Naive thymus-derived CD8-positive, alpha-beta T cell (primary cell): ENCODE data around the gene HCFC2. TPM values are rescaled to one million over a fixed set of nuclear protein-coding genes. Genes with fewer than 3 reads are reported as not detected.
"Not testable (repeated sequence)": the region's sequence is repeated elsewhere in the genome, so short reads cannot be mapped to it uniquely, and the experiment has no call there.

Source experiments
- ATAC-seq, 2 donors: fragments of 150-1000 bp; cut with Tn5 transposase in 1 of 2; sonication (Bioruptor Pico), chemical (Tn5 transposase) in 1 of 2; 1 replicate in 1 of 2; 2 replicates in 1 of 2; pipeline ENCODE4 v1.10.0; 2021; ENCODE audit warnings: mild to moderate bottlenecking in 2 of 2, moderate library complexity in 2 of 2
- POLR2A ChIA-PET: fragments of 350-600 bp; sonication (Branson Sonifier 250); formaldehyde crosslinking; loops from one replicate; lab custom pipeline; 2021; ENCODE audit warnings: antibody characterized with exemption; lab: Charles Lee
- DNase-seq, 10 donors: peaks; one replicate each; pipeline versions ENCODE4 v3.0.0 to v3.0.0-alpha.2; 2020 to 2022
- H3K27ac Mint-ChIP-seq, 10 donors: one replicate each; pipeline ENCODE4 v1.8.0; 2020 to 2022; ENCODE audit warnings: mild to moderate bottlenecking in 10 of 10, mixed read lengths in 10 of 10, moderate library complexity in 4 of 10, inconsistent platforms in 1 of 10
- H3K27me3 Mint-ChIP-seq, 5 donors: one replicate each; pipeline ENCODE4 v1.8.0; 2021 to 2022; ENCODE audit warnings: mixed read lengths in 5 of 5
- H3K36me3 Mint-ChIP-seq, 3 donors: one replicate each; pipeline ENCODE4 v1.8.0; 2020 to 2022; ENCODE audit warnings: mixed read lengths in 3 of 3, mild to moderate bottlenecking in 2 of 3, inconsistent platforms in 1 of 3
- H3K4me1 Mint-ChIP-seq, 4 donors: one replicate each; pipeline ENCODE4 v1.8.0; 2021 to 2022; ENCODE audit warnings: mixed read lengths in 4 of 4
- H3K4me3 Mint-ChIP-seq, 10 donors: one replicate each; pipeline ENCODE4 v1.8.0; 2020 to 2022; ENCODE audit warnings: mild to moderate bottlenecking in 10 of 10, mixed read lengths in 10 of 10, moderate library complexity in 6 of 10, inconsistent platforms in 1 of 10
- H3K9me3 Mint-ChIP-seq, 9 donors: one replicate each; pipeline ENCODE4 v1.8.0; 2020 to 2022; ENCODE audit warnings: mixed read lengths in 9 of 9, mild to moderate bottlenecking in 3 of 9, inconsistent platforms in 1 of 9, moderate library complexity in 1 of 9
- polyA plus RNA-seq, 3 donors: library from polyadenylated mRNA; unstranded; fragments of 300-500 nt; fragmentation: Illumina TruSeq; gene quantifications; one replicate each; pipeline ENCODE4 v1.2.3, GENCODE V29; 2021
- total RNA-seq, 8 experiments: library from RNA in 2 of 8; stranded (reverse) in 2 of 8; gene quantifications; one replicate each; pipeline ENCODE4 v1.2.3 and lab custom pipeline; 2021 to 2026

HCFC2 gene
- 10 to 100 TPM; 14.9 to 17.1 TPM for total RNA-seq
- 1 to 10 TPM; 4.1 to 6.9 (median 6.3) TPM for polyA plus RNA-seq
- 16.7 to 40.1 (median 23.0) reads per million in 6 experiments for total RNA-seq (lab: John Stamatoyannopoulos, UW)

- Mint-ChIP-seq H3K4me3 (peak within 1 kb of the TSS; percentile 90 to 97 (median 94)), H3K36me3 (peaks cover 0 to 23% (median 0%) of the 10 kb centered on the region in 3 donors), H3K4me1 (peaks cover 10 to 24% (median 18%) of the 10 kb centered on the region in 4 donors), H3K27ac (peak within 1 kb of the TSS; percentile 74 to 97 (median 93)), H3K27me3 (peaks cover 0 to 12% (median 8%) of the 10 kb centered on the region in 5 donors), H3K9me3 (no peaks in the 10 kb centered on the region)
- POLR2A ChIA-PET: interaction anchor here (0.6 to 2.2 kb wide), 14 partner anchors 13 to 1320 kb away, joined by 3 to 27 read pairs (median 3); partner anchors contain the start of genes HSP90B1, NFYB and TDG
- peak; percentile 76 to 91 (median 82) for DNase-seq
- ATAC-seq: peak; percentile 93
Measured at GRCh38 chr12:104064031-104064841, at the start of gene HCFC2. TSS of gene HCFC2 (plus strand) at chr12:104064531. CDS start at chr12:104064561, 30 bp downstream.

- not testable (repeated sequence) for ATAC-seq
- H3K27me3 Mint-ChIP-seq: peaks cover 12 to 44% (median 21%) of the 10 kb centered on the region in 5 donors
Measured at GRCh38 chr12:104021862-104022261, 42.5 kb upstream of the HCFC2 start.

GRCh38 chr12:104022786-104023185, 41.5 kb upstream of the HCFC2 start:
- peaks cover 14 to 44% (median 21%) of the 10 kb centered on the region in 5 donors for H3K27me3 Mint-ChIP-seq
- H3K36me3 Mint-ChIP-seq: peaks cover 0 to 6% (median 4%) of the 10 kb centered on the region in 3 donors
- H3K9me3 Mint-ChIP-seq: peaks cover 0 to 11% (median 0%) of the 10 kb centered on the region in 9 donors
- no peak for ATAC-seq
- peaks cover 0 to 2% (median 0%) of the 10 kb centered on the region in 4 donors for H3K4me1 Mint-ChIP-seq
- H3K27ac Mint-ChIP-seq: no peak overlapping the region
- DNase-seq: no peak
- POLR2A ChIA-PET: no interaction called here
- no peak overlapping the region for H3K4me3 Mint-ChIP-seq

More at GRCh38 chr12:104021862-104022261, 42.5 kb upstream of the HCFC2 start:
- H3K4me1 Mint-ChIP-seq, DNase-seq, POLR2A ChIA-PET, H3K4me3 Mint-ChIP-seq, H3K27ac Mint-ChIP-seq, H3K36me3 Mint-ChIP-seq: not testable (repeated sequence)
- peaks cover 0 to 11% (median 0%) of the 10 kb centered on the region in 9 donors for H3K9me3 Mint-ChIP-seq

- peaks cover 0 to 11% (median 0%) of the 10 kb centered on the region in 9 donors for H3K9me3 Mint-ChIP-seq
- no peak overlapping the region for H3K27ac Mint-ChIP-seq
- H3K27me3 Mint-ChIP-seq: peaks cover 14 to 44% (median 21%) of the 10 kb centered on the region in 5 donors
- peaks cover 0 to 2% (median 0%) of the 10 kb centered on the region in 4 donors for H3K4me1 Mint-ChIP-seq
- peaks cover 0 to 6% (median 4%) of the 10 kb centered on the region in 3 donors for H3K36me3 Mint-ChIP-seq
- ATAC-seq (no peak), DNase-seq (no peak)
- H3K4me3 Mint-ChIP-seq: no peak overlapping the region
- POLR2A ChIA-PET: no interaction called here
Measured at GRCh38 chr12:104023710-104024109, 40.6 kb upstream of the HCFC2 start.

- Mint-ChIP-seq H3K4me1 (peaks cover 0 to 2% (median 0%) of the 10 kb centered on the region in 4 donors), H3K36me3 (peaks cover 0 to 6% (median 4%) of the 10 kb centered on the region in 3 donors), H3K27me3 (peaks cover 13 to 39% (median 19%) of the 10 kb centered on the region in 5 donors), H3K27ac (no peak overlapping the region), H3K9me3 (peaks cover 0 to 11% (median 0%) of the 10 kb centered on the region in 9 donors), H3K4me3 (no peak overlapping the region)
- ATAC-seq: no peak
- POLR2A ChIA-PET: no interaction called here
- no peak for DNase-seq
Measured at GRCh38 chr12:104024348-104024747, 40.0 kb upstream of the HCFC2 start.

GRCh38 chr12:104025771-104026170, 38.6 kb upstream of the HCFC2 start:
- Mint-ChIP-seq H3K4me1 (peaks cover 0 to 2% (median 0%) of the 10 kb centered on the region in 4 donors), H3K27me3 (peaks cover 8 to 25% (median 12%) of the 10 kb centered on the region in 5 donors), H3K4me3 (no peak overlapping the region), H3K36me3 (peaks cover 0 to 4% (median 0%) of the 10 kb centered on the region in 3 donors), H3K9me3 (peaks cover 0 to 11% (median 0%) of the 10 kb centered on the region in 9 donors), H3K27ac (no peak overlapping the region)
- ATAC-seq (no peak), DNase-seq (no peak)
- POLR2A ChIA-PET: no interaction called here

- Mint-ChIP-seq H3K4me1 (no peaks in the 10 kb centered on the region), H3K4me3 (no peak overlapping the region), H3K27ac (no peak overlapping the region), H3K27me3 (peaks cover 7 to 13% (median 8%) of the 10 kb centered on the region in 5 donors), H3K9me3 (peaks cover 0 to 11% (median 0%) of the 10 kb centered on the region in 9 donors), H3K36me3 (peaks cover 0 to 4% (median 0%) of the 10 kb centered on the region in 3 donors)
- POLR2A ChIA-PET: interaction anchor here (0.6 kb wide), 1 partner anchor 37 kb away, joined by 3 read pairs; no protein-coding TSS in a partner anchor
- no peak for ATAC-seq
- DNase-seq: no peak
Measured at GRCh38 chr12:104026841-104027599, 37.3 kb upstream of the HCFC2 start.

GRCh38 chr12:104030596-104030995, 33.7 kb upstream of the HCFC2 start:
- ATAC-seq: peak; percentile 54 to 64
- H3K4me1 Mint-ChIP-seq, POLR2A ChIA-PET, H3K36me3 Mint-ChIP-seq, H3K27ac Mint-ChIP-seq, H3K9me3 Mint-ChIP-seq, H3K4me3 Mint-ChIP-seq, DNase-seq: not testable (repeated sequence)
- H3K27me3 Mint-ChIP-seq: peaks cover 0 to 14% (median 10%) of the 10 kb centered on the region in 5 donors

GRCh38 chr12:104036143-104036542, 28.2 kb upstream of the HCFC2 start:
- H3K4me3 Mint-ChIP-seq, DNase-seq, H3K36me3 Mint-ChIP-seq, H3K9me3 Mint-ChIP-seq, ATAC-seq, H3K27ac Mint-ChIP-seq, H3K4me1 Mint-ChIP-seq, POLR2A ChIA-PET, H3K27me3 Mint-ChIP-seq: not testable (repeated sequence)

- H3K4me1 Mint-ChIP-seq, H3K27me3 Mint-ChIP-seq, H3K4me3 Mint-ChIP-seq, H3K9me3 Mint-ChIP-seq, ATAC-seq, H3K27ac Mint-ChIP-seq, H3K36me3 Mint-ChIP-seq, POLR2A ChIA-PET, DNase-seq: not testable (repeated sequence)
Measured at GRCh38 chr12:104039769-104040168, 24.6 kb upstream of the HCFC2 start.

- ATAC-seq: no peak
- H3K27ac Mint-ChIP-seq: no peak overlapping the region
Measured at GRCh38 chr12:104042580-104042979, 21.8 kb upstream of the HCFC2 start.

GRCh38 chr12:104044158-104044557, 20.2 kb upstream of the HCFC2 start:
- no peaks in the 10 kb centered on the region for H3K9me3 Mint-ChIP-seq
- POLR2A ChIA-PET: no interaction called here

More at GRCh38 chr12:104042580-104042979, 21.8 kb upstream of the HCFC2 start:
- Mint-ChIP-seq H3K9me3 (peaks cover 0 to 2% (median 0%) of the 10 kb centered on the region in 9 donors), H3K4me1 (peaks cover 0 to 2% (median under 1%) of the 10 kb centered on the region in 4 donors), H3K36me3 (no peaks in the 10 kb centered on the region), H3K4me3 (no peak overlapping the region), H3K27me3 (peaks cover 0 to 2% (median 0%) of the 10 kb centered on the region in 5 donors)
- POLR2A ChIA-PET: no interaction called here
- no peak for DNase-seq

More at GRCh38 chr12:104044158-104044557, 20.2 kb upstream of the HCFC2 start:
- Mint-ChIP-seq H3K27me3 (peaks cover 2 to 13% (median 4%) of the 10 kb centered on the region in 5 donors), H3K27ac (no peak overlapping the region), H3K4me3 (no peak overlapping the region), H3K36me3 (no peaks in the 10 kb centered on the region), H3K4me1 (peaks cover 0 to 2% (median under 1%) of the 10 kb centered on the region in 4 donors)
- DNase-seq: no peak
- no peak for ATAC-seq
